Neural progenitor cell (in vitro differentiated cells): Measurements from ENCODE around the gene ABCC9.

Source experiments
- EZH2 ChIP-seq: fragments of 200-600 bp; sonication (generic); IDR thresholded peaks from 2 replicates; pipeline ENCODE4 v1.6.1; 2017; ENCODE audit warnings: antibody characterized with exemption, mild to moderate bottlenecking, moderate library complexity
- EZH2phosphoT487 ChIP-seq: fragments of 200-600 bp; sonication (generic); IDR thresholded peaks from 2 replicates; pipeline ENCODE4 v1.6.1; 2017; ENCODE audit warnings: antibody characterized with exemption
- TF ChIP-seq, protein P1 (sequence below): fragments of 200-600 bp; sonication (generic); IDR thresholded peaks from 2 replicates; pipeline ENCODE4 v1.5.1; 2017; ENCODE audit warnings: antibody characterized with exemption, mild to moderate bottlenecking

DNA sequence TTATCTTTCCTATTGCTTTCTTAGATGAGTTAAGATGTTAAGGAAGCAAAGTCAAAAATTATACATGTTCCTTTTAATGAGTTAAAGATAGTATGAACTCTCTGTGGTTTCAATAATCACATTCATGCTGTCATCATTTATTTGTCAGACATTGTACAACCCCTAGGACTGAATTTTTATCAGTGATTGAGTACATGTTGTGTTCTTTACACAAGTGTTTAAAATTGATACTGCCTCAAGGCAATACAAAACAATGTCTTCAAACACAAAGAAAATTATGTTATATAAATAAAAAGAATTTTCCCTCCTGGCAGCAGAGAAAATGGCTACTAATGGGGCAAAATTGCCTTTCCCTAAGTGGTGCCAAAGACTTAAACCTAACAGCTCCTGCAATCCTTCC lies 132.1 kb downstream of the ABCC9 start:
- TF ChIP-seq, protein P1, sequence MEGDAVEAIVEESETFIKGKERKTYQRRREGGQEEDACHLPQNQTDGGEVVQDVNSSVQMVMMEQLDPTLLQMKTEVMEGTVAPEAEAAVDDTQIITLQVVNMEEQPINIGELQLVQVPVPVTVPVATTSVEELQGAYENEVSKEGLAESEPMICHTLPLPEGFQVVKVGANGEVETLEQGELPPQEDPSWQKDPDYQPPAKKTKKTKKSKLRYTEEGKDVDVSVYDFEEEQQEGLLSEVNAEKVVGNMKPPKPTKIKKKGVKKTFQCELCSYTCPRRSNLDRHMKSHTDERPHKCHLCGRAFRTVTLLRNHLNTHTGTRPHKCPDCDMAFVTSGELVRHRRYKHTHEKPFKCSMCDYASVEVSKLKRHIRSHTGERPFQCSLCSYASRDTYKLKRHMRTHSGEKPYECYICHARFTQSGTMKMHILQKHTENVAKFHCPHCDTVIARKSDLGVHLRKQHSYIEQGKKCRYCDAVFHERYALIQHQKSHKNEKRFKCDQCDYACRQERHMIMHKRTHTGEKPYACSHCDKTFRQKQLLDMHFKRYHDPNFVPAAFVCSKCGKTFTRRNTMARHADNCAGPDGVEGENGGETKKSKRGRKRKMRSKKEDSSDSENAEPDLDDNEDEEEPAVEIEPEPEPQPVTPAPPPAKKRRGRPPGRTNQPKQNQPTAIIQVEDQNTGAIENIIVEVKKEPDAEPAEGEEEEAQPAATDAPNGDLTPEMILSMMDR = no peak
- TF ChIP-seq EZH2 (no peak), EZH2phosphoT487 (no peak)
